IPS DF 19.7 (cell line): ENCODE measurements around the gene PALS1.
"Not testable (repeated sequence)": the region's sequence is repeated elsewhere in the genome, so short reads cannot be mapped to it uniquely, and the experiment has no call there.

Experiments used
- DNase-seq: peaks from one replicate; pipeline ENCODE4 v3.0.0-alpha.2; 2013; ENCODE audit warnings: low read depth, low spot score

PALS1 gene

GRCh38 chr14:67257906-67258305 is 16.7 kb downstream of the PALS1 start:
- no peak for DNase-seq

- no peak for DNase-seq
These were observed 19.7 kb downstream of the PALS1 start for GRCh38 chr14:67260965-67261364.

DNA sequence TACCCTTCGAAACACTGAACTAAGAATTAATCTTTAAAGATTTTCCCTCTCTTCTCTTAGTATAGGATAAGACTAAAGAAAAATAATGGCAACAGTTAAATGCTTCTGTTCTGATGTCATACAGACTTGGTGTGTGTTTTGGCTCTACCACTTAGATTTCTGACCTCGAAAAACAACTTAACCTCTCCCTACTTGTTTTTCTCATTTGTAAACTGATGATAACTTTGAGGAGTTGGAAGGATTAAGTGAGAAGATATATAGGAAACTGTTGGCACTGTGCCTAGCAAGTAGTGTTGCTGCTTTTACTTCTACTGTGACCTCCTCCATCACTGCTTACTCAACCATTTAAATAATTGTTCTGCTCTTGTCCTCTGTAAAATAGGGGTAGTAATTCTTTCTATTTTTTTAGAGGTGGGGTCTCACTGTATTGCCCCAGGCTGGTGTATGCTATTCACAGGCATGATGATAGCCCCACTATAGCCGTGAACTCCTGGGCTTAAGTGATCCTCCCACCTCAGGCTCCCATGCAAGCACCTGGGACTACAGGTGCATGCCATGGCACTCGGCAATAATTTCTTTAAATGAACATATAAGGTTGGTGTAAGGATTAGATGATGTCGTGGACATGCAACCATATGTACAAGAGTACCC is 22.4 kb downstream of the PALS1 start:
- no peak for DNase-seq

GRCh38 chr14:67265131-67265530 is 23.9 kb downstream of the PALS1 start:
- DNase-seq = no peak

DNA sequence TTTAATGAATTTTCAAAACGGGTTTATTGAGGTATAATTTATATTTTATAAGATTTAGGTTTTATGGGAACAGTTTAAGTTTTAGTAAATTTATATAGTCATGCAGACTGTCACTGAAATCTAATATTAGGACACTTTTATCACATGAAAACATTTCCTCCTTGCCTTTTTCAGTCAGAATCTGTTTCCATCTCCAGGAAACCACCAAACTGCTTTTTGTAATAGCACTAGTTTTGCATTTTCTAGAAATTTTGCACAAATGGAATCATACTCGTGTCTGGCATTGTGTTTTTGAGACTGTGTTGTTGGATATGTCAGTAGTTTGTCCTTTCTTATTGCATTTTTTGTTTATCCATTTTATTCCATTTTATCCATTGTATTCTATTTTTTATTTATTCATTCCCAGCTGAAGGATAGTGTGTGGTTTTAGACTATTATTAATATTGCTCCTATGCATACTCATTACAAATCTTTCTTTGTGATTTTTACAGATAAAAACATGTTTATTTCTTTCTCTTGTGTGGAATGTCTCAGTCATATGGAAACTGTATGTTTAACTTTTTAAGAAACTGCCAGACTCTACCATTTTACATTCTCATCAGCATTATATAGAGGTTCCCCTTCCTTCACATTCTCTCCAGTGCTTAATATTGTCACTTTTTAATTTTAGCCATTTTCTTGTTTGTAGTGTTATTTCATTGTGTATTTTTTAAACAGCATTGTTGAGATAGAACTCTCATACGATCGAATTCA is 26.5 kb downstream of the PALS1 start:
- DNase-seq = no peak

- DNase-seq = peak; percentile 94
These were observed 27.4 kb downstream of the PALS1 start for GRCh38 chr14:67268426-67269150.

GRCh38 chr14:67269298-67270060 is 28.2 kb downstream of the PALS1 start:
- no peak for DNase-seq

DNA sequence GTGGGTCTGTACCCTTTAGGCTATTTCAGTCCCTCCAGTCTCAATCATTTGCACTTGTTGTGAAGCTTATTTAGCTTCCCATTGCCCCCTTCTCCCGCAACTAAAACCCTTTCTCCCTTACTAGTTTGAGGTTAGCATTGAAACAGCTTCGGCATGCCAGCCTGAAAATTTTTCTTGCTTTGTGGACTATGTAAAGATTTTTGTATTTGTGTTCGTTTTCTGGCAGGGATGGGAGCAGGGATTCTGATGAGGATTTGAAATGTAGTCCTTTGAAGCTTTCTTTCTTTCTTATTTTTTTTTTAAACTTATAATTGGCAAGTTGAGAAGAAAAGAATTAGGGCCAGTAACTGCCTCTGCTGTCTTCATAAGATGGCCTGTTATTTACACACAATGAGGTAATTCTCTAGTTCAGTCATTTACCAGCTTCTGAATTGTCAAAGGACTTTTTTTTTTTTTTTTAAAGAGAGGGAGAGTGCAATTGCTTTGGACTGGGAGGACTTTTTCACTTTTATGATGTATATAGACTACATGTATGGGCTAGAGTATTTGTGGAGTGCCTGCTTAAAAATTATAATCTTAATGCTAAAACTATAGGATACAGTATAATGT is 29.0 kb downstream of the PALS1 start:
- no peak for DNase-seq

GRCh38 chr14:67270933-67271332 is 29.7 kb downstream of the PALS1 start:
- DNase-seq = no peak

- not testable (repeated sequence) for DNase-seq
These were observed 32.0 kb downstream of the PALS1 start for GRCh38 chr14:67273281-67273680.

- no peak for DNase-seq
These were observed 34.9 kb downstream of the PALS1 start for GRCh38 chr14:67276131-67276530.

- no peak for DNase-seq
These were observed 39.3 kb downstream of the PALS1 start for GRCh38 chr14:67280506-67280905.

DNA sequence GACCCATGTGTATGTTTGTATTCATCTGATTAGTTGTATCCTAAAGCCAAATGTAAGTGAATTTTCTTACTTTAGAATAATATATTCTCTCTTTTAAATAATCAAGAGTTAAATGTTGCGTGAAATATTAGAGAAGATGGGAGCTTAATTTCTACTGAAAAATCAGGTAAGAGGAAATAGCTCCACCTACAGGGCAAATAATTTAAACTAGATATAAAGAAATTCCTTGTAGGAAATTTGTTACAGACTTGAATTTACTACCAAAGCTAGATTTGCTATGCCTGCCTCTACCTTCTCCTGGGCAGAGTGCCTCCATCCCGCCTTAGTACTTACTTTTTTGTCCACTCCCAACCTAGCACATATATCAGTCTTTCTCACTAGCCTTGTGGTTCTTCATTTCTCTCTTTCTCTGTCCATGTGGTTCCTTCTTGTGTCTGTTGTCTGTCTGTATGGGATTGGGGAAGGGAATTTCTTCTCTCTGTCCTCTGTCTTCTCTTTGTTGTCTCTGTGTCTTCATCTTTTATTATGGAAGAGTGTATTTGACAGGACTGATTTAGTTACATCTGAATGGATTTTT is 44.7 kb downstream of the PALS1 start:
- DNase-seq = no peak
